ENCODE data around the gene LYPD6. TPM values are rescaled to one million over a fixed set of nuclear protein-coding genes. Genes with fewer than 3 reads are reported as not detected.

The LYPD6 gene
- total RNA-seq, 2 donors from 2014 or later: 0.99 to 2.9 TPM

DNA sequence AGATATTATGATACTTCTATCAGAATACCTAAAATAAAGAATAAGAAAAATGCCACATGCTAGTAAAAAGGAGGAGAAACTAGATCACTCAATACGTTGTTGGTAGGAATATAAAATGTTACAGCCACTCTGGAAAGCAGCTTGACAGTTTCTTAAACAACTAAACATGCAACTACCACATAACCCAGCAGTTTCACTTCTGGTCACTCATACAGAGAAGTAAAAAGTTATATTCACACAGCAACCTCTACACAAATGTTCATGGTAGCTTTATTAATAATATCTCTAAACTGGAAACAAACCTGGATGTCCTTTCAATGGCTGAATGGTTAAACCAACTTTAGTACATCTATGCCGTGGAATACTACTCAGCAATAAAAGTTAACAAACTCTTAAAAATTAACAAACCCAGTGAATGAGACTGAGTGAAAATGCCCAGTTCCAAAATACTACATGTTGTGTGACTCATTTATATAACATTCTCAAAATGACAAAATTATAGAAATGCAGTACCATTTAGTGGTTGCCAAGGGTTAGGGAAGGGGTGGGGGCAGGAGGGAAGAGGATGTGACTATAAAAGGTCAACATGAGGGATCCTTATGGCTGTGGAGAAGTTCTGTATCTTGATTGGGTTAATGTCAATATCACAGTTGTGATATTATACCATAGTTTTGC, 133.1 kb downstream of the LYPD6 start:
- TF ChIP-seq POLR2A (IDR thresholded peaks at IDR 0.05): no peak
- TF ChIP-seq, protein P1, sequence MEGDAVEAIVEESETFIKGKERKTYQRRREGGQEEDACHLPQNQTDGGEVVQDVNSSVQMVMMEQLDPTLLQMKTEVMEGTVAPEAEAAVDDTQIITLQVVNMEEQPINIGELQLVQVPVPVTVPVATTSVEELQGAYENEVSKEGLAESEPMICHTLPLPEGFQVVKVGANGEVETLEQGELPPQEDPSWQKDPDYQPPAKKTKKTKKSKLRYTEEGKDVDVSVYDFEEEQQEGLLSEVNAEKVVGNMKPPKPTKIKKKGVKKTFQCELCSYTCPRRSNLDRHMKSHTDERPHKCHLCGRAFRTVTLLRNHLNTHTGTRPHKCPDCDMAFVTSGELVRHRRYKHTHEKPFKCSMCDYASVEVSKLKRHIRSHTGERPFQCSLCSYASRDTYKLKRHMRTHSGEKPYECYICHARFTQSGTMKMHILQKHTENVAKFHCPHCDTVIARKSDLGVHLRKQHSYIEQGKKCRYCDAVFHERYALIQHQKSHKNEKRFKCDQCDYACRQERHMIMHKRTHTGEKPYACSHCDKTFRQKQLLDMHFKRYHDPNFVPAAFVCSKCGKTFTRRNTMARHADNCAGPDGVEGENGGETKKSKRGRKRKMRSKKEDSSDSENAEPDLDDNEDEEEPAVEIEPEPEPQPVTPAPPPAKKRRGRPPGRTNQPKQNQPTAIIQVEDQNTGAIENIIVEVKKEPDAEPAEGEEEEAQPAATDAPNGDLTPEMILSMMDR (IDR thresholded peaks at IDR 0.05): no peak
- no peak for DNase-seq
- intact Hi-C loops (cut with DNase I): no loop called here
- 30 to 60% methylated on average over 2 of the region's 2 CpGs for WGBS, 2 donors
- ATAC-seq: no peak
- H3K9me3 ChIP-seq: peaks cover 0 to 3% (median 0%) of the 10 kb centered on the region in 3 donors
- H3K27ac ChIP-seq: no peak overlapping the region
- no peak overlapping the region for H3K4me3 ChIP-seq
- no peaks in the 10 kb centered on the region for H3K4me1 ChIP-seq
- H3K27me3 ChIP-seq: no peaks in the 10 kb centered on the region
- no peaks in the 10 kb centered on the region for H3K36me3 ChIP-seq (replicated peaks in 1 of 2; ENCODE audit: insufficient read depth in 1 of 2, low read depth in 2 of 2)

DNA sequence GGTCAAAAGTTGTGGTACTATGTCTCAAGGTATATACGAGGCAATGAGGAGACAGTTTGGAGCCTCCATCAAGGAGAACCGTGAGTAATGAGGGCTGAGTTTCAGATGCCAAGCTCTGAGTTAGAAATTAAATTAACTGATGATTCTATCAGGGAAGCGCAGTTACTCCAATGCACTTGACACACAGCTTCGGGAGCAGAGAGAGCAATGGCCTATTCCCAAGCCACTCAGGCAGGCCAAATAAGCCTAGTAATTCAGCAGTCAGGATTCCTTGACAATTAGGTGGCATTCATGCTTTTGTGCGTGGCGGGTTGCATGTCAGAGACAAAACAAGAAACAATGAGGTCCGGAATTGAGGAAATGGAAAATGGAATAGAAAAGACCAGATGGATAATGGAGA, 134.0 kb downstream of the LYPD6 start:
- Histone ChIP-seq H3K27ac (no peak overlapping the region), H3K27me3 (no peaks in the 10 kb centered on the region), H3K4me1 (no peaks in the 10 kb centered on the region), H3K36me3 (replicated peaks in 1 of 2; ENCODE audit: insufficient read depth in 1 of 2, low read depth in 2 of 2) (no peaks in the 10 kb centered on the region), H3K4me3 (no peak overlapping the region), H3K9me3 (peaks cover 0 to 3% (median 0%) of the 10 kb centered on the region in 3 donors)
- no peak for DNase-seq
- WGBS, 2 donors: 90 to 91% methylated on average over 7 of the region's 7 CpGs
- TF ChIP-seq, protein P1 (IDR thresholded peaks at IDR 0.05): no peak
- TF ChIP-seq POLR2A (IDR thresholded peaks at IDR 0.05): no peak
- intact Hi-C loops (cut with DNase I): no loop called here
- ATAC-seq: no peak

DNA sequence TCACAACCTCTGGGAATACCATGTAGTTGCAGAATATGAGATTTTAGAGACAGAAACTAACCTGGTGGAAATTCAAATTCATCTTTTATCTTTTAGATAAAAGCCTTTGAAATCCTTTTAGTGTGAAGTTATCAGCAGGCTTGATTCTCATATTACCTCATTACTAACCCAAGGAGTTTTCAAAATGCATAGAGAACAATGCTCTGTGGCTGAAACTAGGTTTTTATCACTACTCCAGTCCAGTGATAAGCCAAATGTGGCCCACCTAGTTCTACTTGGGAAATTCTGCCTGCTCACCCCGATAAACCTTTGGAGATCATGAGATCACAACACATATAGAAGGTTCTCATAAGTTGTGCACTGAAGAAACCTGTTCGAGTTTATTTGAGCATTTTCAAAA, 135.5 kb downstream of the LYPD6 start:
- WGBS, 2 donors: 76 to 77% methylated on average over 2 of the region's 2 CpGs
- Histone ChIP-seq H3K36me3 (replicated peaks in 1 of 2; ENCODE audit: insufficient read depth in 1 of 2, low read depth in 2 of 2) (no peaks in the 10 kb centered on the region), H3K9me3 (peaks cover 0 to 3% (median 0%) of the 10 kb centered on the region in 3 donors), H3K27ac (no peak overlapping the region), H3K27me3 (no peaks in the 10 kb centered on the region), H3K4me1 (no peaks in the 10 kb centered on the region), H3K4me3 (no peak overlapping the region)
- TF ChIP-seq POLR2A (IDR thresholded peaks at IDR 0.05): no peak
- TF ChIP-seq, protein P1 (IDR thresholded peaks at IDR 0.05): no peak
- ATAC-seq (no peak), DNase-seq (no peak)
- intact Hi-C loops (cut with DNase I): no loop called here

DNA sequence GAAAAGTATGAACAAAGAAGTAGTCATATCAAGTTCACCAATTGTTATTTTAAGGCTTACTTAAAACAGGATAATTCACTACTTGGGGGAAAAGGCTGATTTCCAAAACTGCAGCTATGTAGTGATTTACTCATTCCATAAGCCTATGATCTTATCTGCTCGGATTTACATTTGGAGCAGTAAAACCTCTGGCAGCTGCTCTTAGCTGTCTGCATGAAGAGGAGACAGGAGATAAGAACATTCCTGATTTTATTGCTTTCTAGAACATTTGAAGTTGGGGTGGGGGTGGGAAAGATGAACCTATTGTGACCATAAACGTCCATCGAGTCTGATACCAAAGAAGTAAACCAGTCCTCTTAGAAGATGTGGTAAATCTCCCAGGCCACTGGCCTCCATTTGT, 136.2 kb downstream of the LYPD6 start:
- ATAC-seq (no peak), DNase-seq (no peak)
- intact Hi-C loops (cut with DNase I): no loop called here

More for the DNA sequence above, 136.2 kb downstream of the LYPD6 start:
- 62 to 76% methylated on average over 3 of the region's 3 CpGs for WGBS, 2 donors
- no peaks in the 10 kb centered on the region for H3K36me3 ChIP-seq (replicated peaks in 1 of 2; ENCODE audit: insufficient read depth in 1 of 2, low read depth in 2 of 2)
- no peaks in the 10 kb centered on the region for H3K4me1 ChIP-seq
- H3K27ac ChIP-seq: no peak overlapping the region
- H3K9me3 ChIP-seq: peaks cover 0 to 3% (median 0%) of the 10 kb centered on the region in 3 donors
- H3K27me3 ChIP-seq: no peaks in the 10 kb centered on the region
- no peak overlapping the region for H3K4me3 ChIP-seq
- TF ChIP-seq, protein P1 (IDR thresholded peaks at IDR 0.05): no peak
- no peak for TF ChIP-seq POLR2A (IDR thresholded peaks at IDR 0.05)

Data from body of pancreas (tissue), 4 donors.